Neural progenitor cell (in vitro differentiated cells): Measurements from ENCODE around the gene DOCK9.

ENCODE experiments used
- EZH2 ChIP-seq: fragments of 200-600 bp; sonication (generic); IDR thresholded peaks from 2 replicates; pipeline ENCODE4 v1.6.1; 2017; ENCODE audit warnings: antibody characterized with exemption, mild to moderate bottlenecking, moderate library complexity
- EZH2phosphoT487 ChIP-seq: fragments of 200-600 bp; sonication (generic); IDR thresholded peaks from 2 replicates; pipeline ENCODE4 v1.6.1; 2017; ENCODE audit warnings: antibody characterized with exemption
- TF ChIP-seq, protein P1 (sequence below): fragments of 200-600 bp; sonication (generic); IDR thresholded peaks from 2 replicates; pipeline ENCODE4 v1.5.1; 2017; ENCODE audit warnings: antibody characterized with exemption, mild to moderate bottlenecking

DNA sequence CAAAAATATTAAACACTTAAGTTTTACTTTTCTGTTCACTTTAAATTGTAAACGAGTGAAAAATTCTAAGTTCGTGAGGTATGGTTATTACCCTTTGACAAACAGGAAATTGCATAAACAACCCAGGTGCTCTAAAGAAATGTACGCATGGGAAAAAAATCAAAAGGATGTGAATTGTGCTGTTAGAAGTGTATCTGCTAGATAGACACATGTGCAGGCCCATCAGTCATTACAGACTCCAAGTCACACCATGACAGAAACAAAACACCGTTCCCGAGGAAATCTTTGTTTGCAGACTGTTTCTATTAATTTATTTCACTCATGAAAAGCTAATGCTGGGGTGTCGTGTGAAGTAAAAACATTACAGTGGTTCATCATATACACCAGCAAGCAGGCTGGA is 17.0 kb upstream of the DOCK9 start:
- TF ChIP-seq, protein P1, sequence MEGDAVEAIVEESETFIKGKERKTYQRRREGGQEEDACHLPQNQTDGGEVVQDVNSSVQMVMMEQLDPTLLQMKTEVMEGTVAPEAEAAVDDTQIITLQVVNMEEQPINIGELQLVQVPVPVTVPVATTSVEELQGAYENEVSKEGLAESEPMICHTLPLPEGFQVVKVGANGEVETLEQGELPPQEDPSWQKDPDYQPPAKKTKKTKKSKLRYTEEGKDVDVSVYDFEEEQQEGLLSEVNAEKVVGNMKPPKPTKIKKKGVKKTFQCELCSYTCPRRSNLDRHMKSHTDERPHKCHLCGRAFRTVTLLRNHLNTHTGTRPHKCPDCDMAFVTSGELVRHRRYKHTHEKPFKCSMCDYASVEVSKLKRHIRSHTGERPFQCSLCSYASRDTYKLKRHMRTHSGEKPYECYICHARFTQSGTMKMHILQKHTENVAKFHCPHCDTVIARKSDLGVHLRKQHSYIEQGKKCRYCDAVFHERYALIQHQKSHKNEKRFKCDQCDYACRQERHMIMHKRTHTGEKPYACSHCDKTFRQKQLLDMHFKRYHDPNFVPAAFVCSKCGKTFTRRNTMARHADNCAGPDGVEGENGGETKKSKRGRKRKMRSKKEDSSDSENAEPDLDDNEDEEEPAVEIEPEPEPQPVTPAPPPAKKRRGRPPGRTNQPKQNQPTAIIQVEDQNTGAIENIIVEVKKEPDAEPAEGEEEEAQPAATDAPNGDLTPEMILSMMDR: no peak
- TF ChIP-seq EZH2phosphoT487 (no peak), EZH2 (no peak)
